Activated naive CD4-positive, alpha-beta T cell treated with anti-CD3 and anti-CD28 coated beads, Interleukin-2, amount 50 U/mL, for 24 hours (primary cell): Measurements from ENCODE around the gene RET.

Experiments used
- H3K27ac Mint-ChIP-seq: one replicate; pipeline ENCODE4 v1.8.0; 2021; ENCODE audit warnings: mild to moderate bottlenecking, mixed read lengths
- H3K27me3 Mint-ChIP-seq: one replicate; pipeline ENCODE4 v1.8.0; 2021; ENCODE audit warnings: mixed read lengths
- H3K36me3 Mint-ChIP-seq: one replicate; pipeline ENCODE4 v1.8.0; 2021; ENCODE audit warnings: mixed read lengths
- H3K4me1 Mint-ChIP-seq: one replicate; pipeline ENCODE4 v1.8.0; 2021; ENCODE audit warnings: mixed read lengths
- H3K4me3 Mint-ChIP-seq: one replicate; pipeline ENCODE4 v1.8.0; 2021; ENCODE audit warnings: mild to moderate bottlenecking, mixed read lengths
- H3K9me3 Mint-ChIP-seq: one replicate; pipeline ENCODE4 v1.8.0; 2021; ENCODE audit warnings: mixed read lengths

The RET gene

GRCh38 chr10:43041422-43042342 is 35.2 kb upstream of the RET start:
- Mint-ChIP-seq H3K27ac (no peak overlapping the region), H3K4me1 (no peaks in the 10 kb centered on the region)

GRCh38 chr10:43042503-43043341 is 34.1 kb upstream of the RET start:
- no peak overlapping the region for H3K27ac Mint-ChIP-seq
- no peaks in the 10 kb centered on the region for H3K27me3 Mint-ChIP-seq
- H3K4me1 Mint-ChIP-seq: no peaks in the 10 kb centered on the region
- H3K9me3 Mint-ChIP-seq: no peaks in the 10 kb centered on the region
- no peaks in the 10 kb centered on the region for H3K36me3 Mint-ChIP-seq
- H3K4me3 Mint-ChIP-seq: no peak overlapping the region

More at GRCh38 chr10:43041422-43042342, 35.2 kb upstream of the RET start:
- Mint-ChIP-seq H3K9me3 (no peaks in the 10 kb centered on the region), H3K36me3 (no peaks in the 10 kb centered on the region), H3K4me3 (no peak overlapping the region), H3K27me3 (no peaks in the 10 kb centered on the region)

GRCh38 chr10:43043342-43043772 is 33.5 kb upstream of the RET start:
- Mint-ChIP-seq H3K4me1 (no peaks in the 10 kb centered on the region), H3K4me3 (no peak overlapping the region), H3K36me3 (no peaks in the 10 kb centered on the region), H3K9me3 (no peaks in the 10 kb centered on the region), H3K27me3 (no peaks in the 10 kb centered on the region), H3K27ac (no peak overlapping the region)

GRCh38 chr10:43043773-43044447 is 33.0 kb upstream of the RET start:
- Mint-ChIP-seq H3K4me1 (no peaks in the 10 kb centered on the region), H3K4me3 (no peak overlapping the region), H3K27me3 (no peaks in the 10 kb centered on the region), H3K9me3 (no peaks in the 10 kb centered on the region), H3K27ac (no peak overlapping the region), H3K36me3 (no peaks in the 10 kb centered on the region)

GRCh38 chr10:43044448-43044921 is 32.4 kb upstream of the RET start:
- H3K27me3 Mint-ChIP-seq: no peaks in the 10 kb centered on the region
- H3K4me1 Mint-ChIP-seq: no peaks in the 10 kb centered on the region
- H3K9me3 Mint-ChIP-seq: no peaks in the 10 kb centered on the region
- no peak overlapping the region for H3K27ac Mint-ChIP-seq
- no peaks in the 10 kb centered on the region for H3K36me3 Mint-ChIP-seq
- H3K4me3 Mint-ChIP-seq: no peak overlapping the region

- Mint-ChIP-seq H3K27me3 (no peaks in the 10 kb centered on the region), H3K4me3 (no peak overlapping the region), H3K4me1 (no peaks in the 10 kb centered on the region), H3K9me3 (no peaks in the 10 kb centered on the region), H3K36me3 (no peaks in the 10 kb centered on the region), H3K27ac (no peak overlapping the region)
These were observed 31.8 kb upstream of the RET start for GRCh38 chr10:43044961-43045621.

- H3K36me3 Mint-ChIP-seq: no peaks in the 10 kb centered on the region
- H3K27me3 Mint-ChIP-seq: peaks cover under 1% of the 10 kb centered on the region
- H3K9me3 Mint-ChIP-seq: no peaks in the 10 kb centered on the region
- no peak overlapping the region for H3K27ac Mint-ChIP-seq
- no peak overlapping the region for H3K4me3 Mint-ChIP-seq
- H3K4me1 Mint-ChIP-seq: no peaks in the 10 kb centered on the region
These were observed 31.1 kb upstream of the RET start for GRCh38 chr10:43045631-43046287.

- Mint-ChIP-seq H3K27me3 (peaks cover 1% of the 10 kb centered on the region), H3K27ac (no peak overlapping the region), H3K9me3 (no peaks in the 10 kb centered on the region), H3K4me1 (no peaks in the 10 kb centered on the region), H3K4me3 (no peak overlapping the region), H3K36me3 (no peaks in the 10 kb centered on the region)
These were observed 30.4 kb upstream of the RET start for GRCh38 chr10:43046288-43046991.

GRCh38 chr10:43047288-43047970 is 29.4 kb upstream of the RET start:
- Mint-ChIP-seq H3K36me3 (no peaks in the 10 kb centered on the region), H3K4me1 (no peaks in the 10 kb centered on the region), H3K9me3 (no peaks in the 10 kb centered on the region), H3K27me3 (peaks cover 1% of the 10 kb centered on the region), H3K4me3 (no peak overlapping the region), H3K27ac (no peak overlapping the region)

GRCh38 chr10:43048301-43049051 is 28.4 kb upstream of the RET start:
- H3K27me3 Mint-ChIP-seq: peaks cover 1% of the 10 kb centered on the region
- H3K4me1 Mint-ChIP-seq: no peaks in the 10 kb centered on the region
- H3K27ac Mint-ChIP-seq: no peak overlapping the region
- H3K4me3 Mint-ChIP-seq: no peak overlapping the region
- H3K36me3 Mint-ChIP-seq: no peaks in the 10 kb centered on the region
- no peaks in the 10 kb centered on the region for H3K9me3 Mint-ChIP-seq

- no peak overlapping the region for H3K27ac Mint-ChIP-seq
- no peaks in the 10 kb centered on the region for H3K36me3 Mint-ChIP-seq
- no peaks in the 10 kb centered on the region for H3K9me3 Mint-ChIP-seq
- H3K4me1 Mint-ChIP-seq: no peaks in the 10 kb centered on the region
- H3K27me3 Mint-ChIP-seq: peaks cover 1% of the 10 kb centered on the region
- no peak overlapping the region for H3K4me3 Mint-ChIP-seq
These were observed 27.8 kb upstream of the RET start for GRCh38 chr10:43049081-43049551.

GRCh38 chr10:43050011-43050410 is 26.9 kb upstream of the RET start:
- H3K27me3 Mint-ChIP-seq: peaks cover 1% of the 10 kb centered on the region
- H3K4me3 Mint-ChIP-seq: no peak overlapping the region
- H3K27ac Mint-ChIP-seq: no peak overlapping the region
- H3K36me3 Mint-ChIP-seq: no peaks in the 10 kb centered on the region
- H3K9me3 Mint-ChIP-seq: no peaks in the 10 kb centered on the region
- H3K4me1 Mint-ChIP-seq: no peaks in the 10 kb centered on the region

- Mint-ChIP-seq H3K9me3 (no peaks in the 10 kb centered on the region), H3K27ac (no peak overlapping the region), H3K27me3 (peaks cover 8% of the 10 kb centered on the region), H3K4me3 (no peak overlapping the region), H3K36me3 (no peaks in the 10 kb centered on the region), H3K4me1 (no peaks in the 10 kb centered on the region)
These were observed 23.0 kb upstream of the RET start for GRCh38 chr10:43053825-43054224.
